ENCODE measurements around the gene KAZN.
A peak's percentile ranks its signal among the peaks of the same experiment; 100 is the strongest.

Gene KAZN

GRCh38 chr1:14723401-14723800, 124.9 kb downstream of the KAZN start:
- DNase-seq = no peak

GRCh38 chr1:14724246-14724645, 125.8 kb downstream of the KAZN start:
- DNase-seq = peak; percentile 60

GRCh38 chr1:14724678-14725077, 126.2 kb downstream of the KAZN start:
- DNase-seq = no peak

GRCh38 chr1:14725238-14725637, 126.8 kb downstream of the KAZN start:
- no peak for DNase-seq

- no peak for DNase-seq
Measured at GRCh38 chr1:14725695-14726094, 127.2 kb downstream of the KAZN start.

DNA sequence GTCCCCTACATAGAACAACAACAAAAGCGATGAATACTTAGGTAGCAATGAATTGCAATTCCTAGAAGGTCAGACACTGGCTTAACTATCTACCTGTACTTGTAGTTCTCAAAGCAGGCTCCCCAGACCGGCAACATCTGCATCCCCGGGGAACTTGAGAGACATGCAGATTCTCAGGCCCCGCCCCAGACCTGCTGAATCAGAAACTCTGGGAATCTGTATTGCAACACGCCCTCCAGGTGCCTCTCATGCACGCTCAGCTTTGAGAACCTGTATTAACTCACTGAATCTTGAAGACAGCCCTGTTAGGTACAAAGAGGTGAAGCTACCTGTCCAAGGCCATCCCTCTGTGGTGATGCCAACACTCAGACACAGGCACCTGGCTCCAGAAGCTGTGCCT, 128.1 kb downstream of the KAZN start:
- no peak for DNase-seq

GRCh38 chr1:14728516-14728915, 130.0 kb downstream of the KAZN start:
- no peak for DNase-seq

- no peak for DNase-seq
Measured at GRCh38 chr1:14732728-14733047, 134.2 kb downstream of the KAZN start.

DNA sequence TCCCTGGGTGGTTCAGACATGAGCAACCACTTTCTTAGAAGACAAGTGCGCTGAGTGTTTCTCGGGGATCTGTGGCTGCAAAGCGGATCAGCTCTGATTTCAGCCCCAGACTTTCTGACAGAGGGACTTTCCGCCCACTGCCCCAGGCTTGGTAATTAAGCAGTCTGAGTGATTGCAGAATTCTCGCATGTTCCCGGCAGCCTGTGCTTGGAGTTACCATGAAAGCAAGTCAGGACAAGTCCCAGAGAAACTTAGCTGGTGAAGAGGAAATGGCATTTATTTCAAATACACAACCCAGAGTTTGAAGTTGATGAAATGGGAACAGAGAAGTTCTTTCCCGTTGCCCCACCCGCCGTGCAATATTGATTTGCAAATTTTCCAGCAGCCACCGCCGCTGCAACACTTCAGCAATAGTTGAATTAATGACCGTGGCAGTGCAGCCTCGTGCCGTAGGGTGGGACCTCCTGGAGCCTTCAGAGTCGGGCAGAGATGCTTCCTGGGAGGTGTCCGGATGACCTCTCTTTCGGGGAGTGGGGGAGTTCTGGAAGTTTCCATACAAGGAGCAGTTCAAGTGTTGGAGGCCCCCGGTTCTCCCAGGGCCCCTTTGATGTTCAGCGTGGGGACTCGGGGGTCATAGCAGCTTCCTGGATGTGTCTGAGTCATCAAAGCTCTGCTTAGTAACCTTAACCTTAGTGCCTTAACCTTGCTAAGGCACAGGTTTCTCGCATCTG, 134.7 kb downstream of the KAZN start:
- DNase-seq = no peak

GRCh38 chr1:14733779-14734140, 135.3 kb downstream of the KAZN start:
- DNase-seq = no peak

DNA sequence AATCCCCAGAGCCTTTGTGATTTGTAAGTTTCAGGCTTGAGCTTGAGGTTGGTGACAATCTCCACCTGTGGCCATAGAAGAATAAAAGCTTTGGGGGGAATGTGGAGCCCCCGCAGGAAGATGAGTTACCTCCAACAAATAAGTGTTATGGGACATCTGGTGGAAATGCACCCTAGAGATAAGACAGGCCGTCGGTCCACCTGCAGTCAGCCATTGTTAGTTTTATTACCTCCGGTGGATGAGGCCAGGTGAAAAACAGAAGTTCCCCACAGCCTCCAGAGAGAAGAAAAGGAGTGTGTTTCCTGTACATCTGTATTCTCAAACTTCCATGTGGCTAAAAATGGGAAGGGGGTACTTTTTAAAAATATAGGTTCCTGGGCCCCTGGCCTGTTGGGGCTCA, 137.4 kb downstream of the KAZN start:
- DNase-seq = no peak

DNA sequence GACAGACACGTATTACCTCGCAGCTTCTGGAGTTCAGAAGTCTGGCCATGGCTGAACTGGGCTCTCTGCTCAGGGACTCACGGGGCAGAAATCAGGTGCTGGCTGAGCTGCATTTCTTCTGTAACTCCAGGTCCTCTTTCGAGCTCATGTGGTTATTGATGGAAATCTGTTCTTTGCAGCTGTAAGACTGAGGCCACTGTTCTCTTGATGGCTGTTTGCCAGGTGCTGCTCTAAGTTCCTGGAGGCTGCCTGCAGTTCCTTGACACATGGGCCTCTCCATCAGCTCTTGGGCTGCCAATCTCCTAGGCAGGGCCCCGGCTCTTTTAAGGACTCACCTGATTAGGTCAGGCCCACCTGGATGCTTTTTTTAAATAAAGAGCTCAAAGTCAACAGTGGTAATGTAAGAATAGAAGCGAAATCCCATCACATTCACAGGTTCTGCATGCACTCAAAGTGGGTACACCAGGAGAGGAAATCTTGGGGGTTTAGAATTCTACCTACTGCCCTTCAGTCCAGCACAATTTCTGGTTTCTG, 139.1 kb downstream of the KAZN start:
- no peak for DNase-seq

DNA sequence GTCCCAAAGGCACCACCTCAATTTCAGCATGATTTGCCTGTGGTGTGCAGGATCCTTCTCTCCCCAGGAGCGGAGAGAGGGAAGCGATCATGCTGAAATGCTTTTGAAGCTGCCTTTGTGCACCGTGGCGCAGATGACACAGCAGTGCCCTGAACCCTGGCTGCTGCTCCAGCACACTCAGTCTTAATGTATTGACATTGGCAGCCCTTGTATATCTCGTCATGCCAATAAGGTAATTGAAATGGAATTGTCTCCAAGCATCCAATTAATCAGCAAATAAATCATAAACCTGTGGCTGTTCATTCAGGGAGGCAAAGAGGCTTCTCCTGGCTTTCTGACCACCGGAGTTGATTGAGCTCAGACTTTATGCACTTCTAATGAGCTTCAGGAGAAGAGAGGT, 139.8 kb downstream of the KAZN start:
- peak; percentile 28 for DNase-seq

DNA sequence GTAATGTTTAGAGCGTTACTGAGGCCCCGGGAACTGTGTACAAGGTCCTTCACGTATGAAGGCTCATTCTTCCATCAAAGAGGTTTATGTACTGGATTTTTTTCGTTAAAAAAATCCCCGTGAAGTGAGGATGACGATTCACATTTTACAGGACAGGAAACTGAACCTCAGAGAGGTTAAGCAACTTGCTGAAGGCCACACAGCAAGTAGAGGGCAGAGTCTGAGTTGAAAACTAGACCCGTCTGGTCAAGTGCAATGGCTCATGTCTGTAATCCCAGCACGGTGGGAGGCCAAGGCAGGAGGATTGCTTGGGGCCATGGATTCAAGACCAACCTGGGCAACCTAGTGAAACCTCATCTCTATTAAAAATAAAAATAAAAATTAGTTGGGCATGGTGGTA, 140.2 kb downstream of the KAZN start:
- DNase-seq = no peak

- DNase-seq = no peak
Measured at GRCh38 chr1:14739082-14739832, 140.8 kb downstream of the KAZN start.

DNA sequence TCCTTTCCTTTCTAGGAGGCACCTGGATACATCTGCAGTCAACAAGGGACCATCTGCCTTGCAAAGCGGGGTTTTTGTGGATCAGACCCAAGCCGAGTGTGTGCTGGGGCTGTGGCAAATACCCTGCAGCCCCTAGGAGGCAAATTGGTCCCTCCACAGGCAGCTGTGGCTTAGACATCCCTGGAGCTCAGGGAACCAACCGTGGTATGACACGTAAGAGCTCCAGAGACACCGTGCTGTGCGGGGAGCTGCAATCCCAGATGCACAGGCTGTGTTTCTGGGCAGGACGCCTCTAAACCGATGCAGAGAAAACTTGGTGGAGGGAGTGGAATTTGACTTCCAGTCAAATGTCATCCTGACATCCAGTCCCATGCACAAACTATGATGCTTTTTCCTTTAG, 141.5 kb downstream of the KAZN start:
- DNase-seq = no peak

DNA sequence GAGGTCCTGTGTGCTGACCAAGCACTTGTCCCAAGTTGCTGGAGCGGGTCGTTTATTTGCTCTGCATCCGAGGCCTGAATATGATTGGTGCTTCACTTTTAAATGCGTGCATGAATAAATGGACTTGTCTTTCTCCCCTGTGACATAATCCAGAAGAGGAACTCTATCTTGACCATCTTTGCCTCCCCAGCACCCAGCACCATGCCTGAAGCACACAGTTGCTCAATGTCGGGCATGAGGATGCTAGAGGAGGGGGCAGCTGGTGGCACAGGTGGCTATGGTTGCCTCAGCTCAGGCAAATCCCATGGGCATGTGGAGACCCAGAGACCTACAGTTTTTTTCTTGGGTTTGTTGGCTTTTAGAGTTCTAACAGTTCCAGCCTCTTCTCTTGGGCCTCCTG, 142.6 kb downstream of the KAZN start:
- DNase-seq = no peak

- DNase-seq = no peak
Measured at GRCh38 chr1:14741532-14741931, 143.0 kb downstream of the KAZN start.

DNA sequence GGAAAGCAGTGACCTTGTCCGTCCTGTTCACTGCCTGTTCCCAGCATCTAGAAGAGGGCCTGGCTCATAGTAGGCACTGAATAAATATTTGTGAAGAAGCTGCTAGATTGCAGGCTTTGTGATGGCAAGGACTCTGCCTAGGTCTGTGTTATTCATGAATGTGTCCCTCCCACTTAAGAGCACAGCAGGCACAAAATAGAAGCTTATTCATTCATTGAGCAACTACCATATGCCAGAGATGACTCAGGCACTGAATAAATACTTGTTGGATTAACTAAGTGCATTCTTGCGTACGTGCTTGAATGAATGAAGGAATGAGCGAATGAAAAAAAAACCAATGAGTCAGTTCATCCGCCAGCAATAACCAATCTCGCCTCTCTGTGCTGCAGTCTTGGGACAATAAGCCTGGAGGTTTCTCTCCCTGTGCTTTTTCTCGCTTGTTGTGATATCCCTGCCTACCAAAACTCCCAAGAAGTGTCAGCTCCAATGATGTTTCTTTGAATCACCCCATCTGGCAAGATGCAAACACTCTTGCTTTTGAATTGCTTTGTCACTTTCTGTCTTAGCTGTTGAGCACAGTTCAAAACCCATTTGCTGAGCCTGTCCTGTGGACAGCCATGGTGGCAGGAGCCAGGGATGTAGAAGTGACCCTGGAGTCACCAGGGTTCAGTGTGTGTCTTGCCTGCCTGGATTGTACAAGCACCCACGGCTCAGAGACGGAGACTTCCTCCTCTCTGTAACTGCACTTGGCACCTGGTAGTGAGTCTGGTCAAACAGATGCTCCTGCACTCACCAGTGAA, 143.9 kb downstream of the KAZN start:
- peak; percentile 97 for DNase-seq

DNA sequence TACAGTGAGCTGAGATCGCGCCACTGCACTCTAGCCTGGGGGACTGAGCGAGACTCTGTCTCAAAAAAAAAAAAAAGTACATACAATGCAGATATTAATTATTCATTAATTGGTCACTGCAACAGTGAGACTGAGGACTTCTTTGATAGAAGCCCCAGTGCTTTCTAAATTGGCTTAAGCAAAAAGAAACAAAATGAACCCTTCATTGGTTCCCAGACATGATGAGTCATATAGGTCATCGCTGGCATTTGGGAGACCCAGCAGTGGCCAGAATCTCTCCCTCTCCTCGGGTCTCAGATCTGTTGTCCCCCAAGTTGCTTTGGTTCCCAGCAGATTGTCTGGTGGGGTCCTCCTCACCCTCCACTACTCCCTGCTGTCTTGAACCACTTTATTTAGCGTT, 144.9 kb downstream of the KAZN start:
- no peak for DNase-seq

- DNase-seq = no peak
Measured at GRCh38 chr1:14745001-14745720, 146.7 kb downstream of the KAZN start.

DNA sequence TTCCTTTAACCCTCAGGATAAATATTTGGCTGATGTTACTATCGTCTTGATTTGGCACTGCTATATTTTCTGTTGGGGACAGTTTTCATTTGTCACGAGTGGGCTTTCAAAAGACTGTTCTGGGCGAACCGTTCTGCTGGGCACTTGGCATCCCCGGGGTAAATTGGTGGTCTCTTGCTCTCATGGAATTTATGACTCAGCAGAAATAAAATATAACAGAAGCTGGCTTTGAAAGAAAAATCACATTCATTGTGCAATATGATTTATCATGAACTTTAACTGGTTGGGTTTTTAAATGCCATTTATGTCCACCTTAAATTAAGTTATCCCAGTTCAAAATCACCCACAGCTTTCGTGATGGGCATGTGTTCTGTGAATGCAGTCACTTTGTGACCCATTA, 147.3 kb downstream of the KAZN start:
- no peak for DNase-seq

DNA sequence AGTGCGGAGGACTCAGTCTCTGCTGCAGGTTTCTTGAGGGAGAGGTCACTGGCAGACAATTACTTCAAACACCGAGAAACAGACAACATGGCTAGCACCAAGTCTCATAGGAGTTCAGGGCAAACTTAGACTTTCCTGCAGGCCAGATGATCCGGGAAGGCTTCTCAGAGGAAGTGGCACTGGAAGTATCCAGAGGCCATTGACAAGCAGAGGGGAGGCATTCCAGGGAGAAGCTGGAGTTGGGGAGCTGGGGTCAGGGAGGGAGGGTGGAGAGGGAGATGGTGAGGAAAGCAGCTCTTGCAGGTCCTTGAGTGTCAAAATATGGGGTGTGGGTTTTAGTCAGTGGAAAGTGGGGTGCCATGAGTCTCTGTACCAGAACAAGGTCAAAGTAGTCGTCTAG, 147.9 kb downstream of the KAZN start:
- no peak for DNase-seq

Measured in fibroblast of skin of right biceps (primary cell).